Measurements from ENCODE around the gene USHBP1. TPM values are rescaled to one million over a fixed set of nuclear protein-coding genes. Genes with fewer than 3 reads are reported as not detected.

USHBP1 gene
- total RNA-seq, 1 experiment from 2014 or later, result 12.3 TPM

- no peak for TF ChIP-seq ZNF219 (CRISPR knock-in tag; IDR thresholded peaks at IDR 0.05; ENCODE audit: borderline replicate concordance)
- no peak for TF ChIP-seq NR1H2 (CRISPR knock-in tag; IDR thresholded peaks at IDR 0.05)
- no peak for TF ChIP-seq ATF2 (CRISPR knock-in tag; IDR thresholded peaks at IDR 0.05; ENCODE audit: borderline replicate concordance, low read depth)
- no peak for TF ChIP-seq ZNF138 (CRISPR knock-in tag; conservative IDR thresholded peaks at IDR 0.05)
- no peak for TF ChIP-seq PRDM15 (CRISPR knock-in tag; IDR thresholded peaks at IDR 0.05)
- TF ChIP-seq, protein P1, sequence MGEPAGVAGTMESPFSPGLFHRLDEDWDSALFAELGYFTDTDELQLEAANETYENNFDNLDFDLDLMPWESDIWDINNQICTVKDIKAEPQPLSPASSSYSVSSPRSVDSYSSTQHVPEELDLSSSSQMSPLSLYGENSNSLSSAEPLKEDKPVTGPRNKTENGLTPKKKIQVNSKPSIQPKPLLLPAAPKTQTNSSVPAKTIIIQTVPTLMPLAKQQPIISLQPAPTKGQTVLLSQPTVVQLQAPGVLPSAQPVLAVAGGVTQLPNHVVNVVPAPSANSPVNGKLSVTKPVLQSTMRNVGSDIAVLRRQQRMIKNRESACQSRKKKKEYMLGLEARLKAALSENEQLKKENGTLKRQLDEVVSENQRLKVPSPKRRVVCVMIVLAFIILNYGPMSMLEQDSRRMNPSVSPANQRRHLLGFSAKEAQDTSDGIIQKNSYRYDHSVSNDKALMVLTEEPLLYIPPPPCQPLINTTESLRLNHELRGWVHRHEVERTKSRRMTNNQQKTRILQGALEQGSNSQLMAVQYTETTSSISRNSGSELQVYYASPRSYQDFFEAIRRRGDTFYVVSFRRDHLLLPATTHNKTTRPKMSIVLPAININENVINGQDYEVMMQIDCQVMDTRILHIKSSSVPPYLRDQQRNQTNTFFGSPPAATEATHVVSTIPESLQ (CRISPR knock-in tag; IDR thresholded peaks at IDR 0.05), result no peak
- TF ChIP-seq EMX1 (CRISPR knock-in tag; IDR thresholded peaks at IDR 0.05), result no peak
- no peak for TF ChIP-seq OVOL2 (CRISPR knock-in tag; IDR thresholded peaks at IDR 0.05; ENCODE audit: borderline replicate concordance)
- no peak for TF ChIP-seq CREM (CRISPR knock-in tag; IDR thresholded peaks at IDR 0.05)
- TF ChIP-seq ZNF671 (CRISPR knock-in tag; IDR thresholded peaks at IDR 0.05), result no peak
- no peak for TF ChIP-seq PREB (CRISPR knock-in tag; IDR thresholded peaks at IDR 0.05; ENCODE audit: borderline replicate concordance)
- TF ChIP-seq, protein P2, sequence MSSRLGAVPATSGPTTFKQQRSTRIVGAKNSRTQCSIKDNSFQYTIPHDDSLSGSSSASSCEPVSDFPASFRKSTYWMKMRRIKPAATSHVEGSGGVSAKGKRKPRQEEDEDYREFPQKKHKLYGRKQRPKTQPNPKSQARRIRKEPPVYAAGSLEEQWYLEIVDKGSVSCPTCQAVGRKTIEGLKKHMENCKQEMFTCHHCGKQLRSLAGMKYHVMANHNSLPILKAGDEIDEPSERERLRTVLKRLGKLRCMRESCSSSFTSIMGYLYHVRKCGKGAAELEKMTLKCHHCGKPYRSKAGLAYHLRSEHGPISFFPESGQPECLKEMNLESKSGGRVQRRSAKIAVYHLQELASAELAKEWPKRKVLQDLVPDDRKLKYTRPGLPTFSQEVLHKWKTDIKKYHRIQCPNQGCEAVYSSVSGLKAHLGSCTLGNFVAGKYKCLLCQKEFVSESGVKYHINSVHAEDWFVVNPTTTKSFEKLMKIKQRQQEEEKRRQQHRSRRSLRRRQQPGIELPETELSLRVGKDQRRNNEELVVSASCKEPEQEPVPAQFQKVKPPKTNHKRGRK (CRISPR knock-in tag; IDR thresholded peaks at IDR 0.05; ENCODE audit: borderline replicate concordance), result no peak
- TF ChIP-seq E2F4 (CRISPR knock-in tag; IDR thresholded peaks at IDR 0.05; ENCODE audit: borderline replicate concordance, low read depth), result no peak
- TF ChIP-seq ZNF232 (CRISPR knock-in tag; IDR thresholded peaks at IDR 0.05), result peak; percentile 75; the same call in 1 of the 2 replicates
- TF ChIP-seq, protein P3, sequence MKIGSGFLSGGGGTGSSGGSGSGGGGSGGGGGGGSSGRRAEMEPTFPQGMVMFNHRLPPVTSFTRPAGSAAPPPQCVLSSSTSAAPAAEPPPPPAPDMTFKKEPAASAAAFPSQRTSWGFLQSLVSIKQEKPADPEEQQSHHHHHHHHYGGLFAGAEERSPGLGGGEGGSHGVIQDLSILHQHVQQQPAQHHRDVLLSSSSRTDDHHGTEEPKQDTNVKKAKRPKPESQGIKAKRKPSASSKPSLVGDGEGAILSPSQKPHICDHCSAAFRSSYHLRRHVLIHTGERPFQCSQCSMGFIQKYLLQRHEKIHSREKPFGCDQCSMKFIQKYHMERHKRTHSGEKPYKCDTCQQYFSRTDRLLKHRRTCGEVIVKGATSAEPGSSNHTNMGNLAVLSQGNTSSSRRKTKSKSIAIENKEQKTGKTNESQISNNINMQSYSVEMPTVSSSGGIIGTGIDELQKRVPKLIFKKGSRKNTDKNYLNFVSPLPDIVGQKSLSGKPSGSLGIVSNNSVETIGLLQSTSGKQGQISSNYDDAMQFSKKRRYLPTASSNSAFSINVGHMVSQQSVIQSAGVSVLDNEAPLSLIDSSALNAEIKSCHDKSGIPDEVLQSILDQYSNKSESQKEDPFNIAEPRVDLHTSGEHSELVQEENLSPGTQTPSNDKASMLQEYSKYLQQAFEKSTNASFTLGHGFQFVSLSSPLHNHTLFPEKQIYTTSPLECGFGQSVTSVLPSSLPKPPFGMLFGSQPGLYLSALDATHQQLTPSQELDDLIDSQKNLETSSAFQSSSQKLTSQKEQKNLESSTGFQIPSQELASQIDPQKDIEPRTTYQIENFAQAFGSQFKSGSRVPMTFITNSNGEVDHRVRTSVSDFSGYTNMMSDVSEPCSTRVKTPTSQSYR (CRISPR knock-in tag; IDR thresholded peaks at IDR 0.05), result no peak
- TF ChIP-seq HMGA2 (CRISPR knock-in tag; IDR thresholded peaks at IDR 0.05), result no peak
- TF ChIP-seq CBFB (CRISPR knock-in tag; IDR thresholded peaks at IDR 0.05; ENCODE audit: low read depth), result no peak
- TF ChIP-seq SP1 (CRISPR knock-in tag; conservative IDR thresholded peaks at IDR 0.05), result peak; percentile 88
- TF ChIP-seq ZNF416 (CRISPR knock-in tag; IDR thresholded peaks at IDR 0.05), result no peak
- TF ChIP-seq, protein P4, sequence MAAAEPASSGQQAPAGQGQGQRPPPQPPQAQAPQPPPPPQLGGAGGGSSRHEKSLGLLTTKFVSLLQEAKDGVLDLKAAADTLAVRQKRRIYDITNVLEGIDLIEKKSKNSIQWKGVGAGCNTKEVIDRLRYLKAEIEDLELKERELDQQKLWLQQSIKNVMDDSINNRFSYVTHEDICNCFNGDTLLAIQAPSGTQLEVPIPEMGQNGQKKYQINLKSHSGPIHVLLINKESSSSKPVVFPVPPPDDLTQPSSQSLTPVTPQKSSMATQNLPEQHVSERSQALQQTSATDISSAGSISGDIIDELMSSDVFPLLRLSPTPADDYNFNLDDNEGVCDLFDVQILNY (CRISPR knock-in tag; IDR thresholded peaks at IDR 0.05), result 0 out of 2 replicates have a peak, but pooled peaks have one; percentile 22
- peak; percentile 87 for TF ChIP-seq ZNF423 (CRISPR knock-in tag; IDR thresholded peaks at IDR 0.05)
- TF ChIP-seq CDX4 (CRISPR knock-in tag; IDR thresholded peaks at IDR 0.05; ENCODE audit: borderline replicate concordance), result no peak
Measured at GRCh38 chr19:17226002-17226933, 38.3 kb downstream of the USHBP1 start, which contains the start of gene OCEL1 (continued).

Measured in WTC11 (cell line).